ENCODE data around the gene TMPRSS12. TPM values are rescaled to one million over a fixed set of nuclear protein-coding genes. Genes with fewer than 3 reads are reported as not detected.
"Not testable (repeated sequence)": the region's sequence is repeated elsewhere in the genome, so short reads cannot be mapped to it uniquely, and the experiment has no call there.

TMPRSS12 gene
- polyA plus RNA-seq, 3 donors from 2014 or later, result not detected

DNA sequence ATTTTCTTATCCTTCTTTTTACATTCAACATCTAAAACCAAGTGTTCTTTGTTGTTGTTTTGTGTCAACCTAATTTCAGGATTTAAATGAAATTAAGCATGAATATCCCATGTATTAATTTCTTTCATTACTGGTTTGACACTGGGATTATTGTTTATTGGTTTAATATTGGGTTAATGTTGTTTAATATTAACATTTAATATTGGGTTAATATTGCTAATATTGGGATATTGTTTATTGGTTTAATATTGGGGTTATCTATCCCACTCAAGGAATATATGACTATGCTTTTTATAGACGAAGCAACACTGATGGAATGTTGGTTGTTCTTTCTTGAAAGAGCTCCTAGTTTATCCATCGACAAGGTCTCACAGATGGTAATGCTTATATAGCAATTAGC lies 45.9 kb downstream of the TMPRSS12 start:
- Mint-ChIP-seq H3K27me3 (ENCODE audit: low read depth in 3 of 3) (no peaks in the 10 kb centered on the region), H3K9me3 (no peaks in the 10 kb centered on the region), H3K36me3 (no peaks in the 10 kb centered on the region), H3K27ac (no peak overlapping the region), H3K4me3 (no peak overlapping the region), H3K4me1 (no peaks in the 10 kb centered on the region)
- no peak for DNase-seq

DNA sequence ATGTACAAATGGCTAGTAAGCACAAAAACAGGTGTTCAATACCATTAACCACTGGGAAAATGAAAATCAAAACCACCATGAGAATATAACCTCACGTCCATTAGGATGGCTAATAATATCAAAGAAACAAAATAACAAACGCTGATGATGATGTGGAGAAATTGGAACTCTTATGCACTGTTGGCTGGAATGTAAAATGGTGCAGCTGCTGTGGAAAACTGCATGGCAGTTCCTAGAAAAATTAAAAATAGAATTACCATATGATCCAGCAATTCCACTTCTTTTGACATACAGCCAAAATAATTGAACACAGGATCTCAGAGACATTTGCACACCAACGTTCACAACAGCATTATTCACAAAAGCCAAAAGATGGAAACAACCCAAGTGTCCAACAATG lies 51.5 kb downstream of the TMPRSS12 start:
- H3K9me3 Mint-ChIP-seq, result no peaks in the 10 kb centered on the region
- H3K36me3 Mint-ChIP-seq, result peaks cover 0 to 3% (median 0%) of the 10 kb centered on the region in 3 donors
- H3K27me3 Mint-ChIP-seq (ENCODE audit: low read depth in 3 of 3), result no peaks in the 10 kb centered on the region
- no peak overlapping the region for H3K27ac Mint-ChIP-seq
- DNase-seq, result no peak
- H3K4me1 Mint-ChIP-seq, result no peaks in the 10 kb centered on the region
- no peak overlapping the region for H3K4me3 Mint-ChIP-seq

DNA sequence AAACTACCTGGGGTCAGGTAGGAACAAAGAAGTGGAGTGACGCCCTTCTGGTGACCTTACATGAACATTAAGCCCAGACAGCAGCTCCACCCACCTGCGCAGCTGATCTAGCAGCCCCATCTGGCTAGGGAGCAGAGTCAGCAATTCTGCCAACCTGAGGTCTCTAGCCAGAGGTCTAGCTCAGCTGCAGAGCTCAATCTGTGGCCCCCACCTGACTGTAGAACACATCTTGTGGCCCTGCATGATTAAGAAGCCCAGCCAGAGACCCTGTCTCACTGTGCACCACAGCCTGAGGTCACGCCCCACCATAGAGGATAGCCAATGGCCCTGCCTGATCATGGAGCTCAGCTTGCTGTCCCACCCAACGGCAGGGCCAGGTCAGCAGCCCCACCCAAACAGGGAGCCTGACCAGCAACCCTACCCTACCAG lies 59.0 kb downstream of the TMPRSS12 start:
- peaks cover 0 to 2% (median 0%) of the 10 kb centered on the region in 3 donors for H3K27me3 Mint-ChIP-seq (ENCODE audit: low read depth in 3 of 3)
- H3K9me3 Mint-ChIP-seq, result no peaks in the 10 kb centered on the region
- no peaks in the 10 kb centered on the region for H3K4me1 Mint-ChIP-seq
- no peak overlapping the region for H3K27ac Mint-ChIP-seq
- DNase-seq, result no peak
- H3K4me3 Mint-ChIP-seq, result no peak overlapping the region
- peaks cover 0 to 6% (median 0%) of the 10 kb centered on the region in 3 donors for H3K36me3 Mint-ChIP-seq

GRCh38 chr12:50908479-50908878 lies 65.8 kb downstream of the TMPRSS12 start:
- Mint-ChIP-seq H3K9me3 (peaks cover 7 to 20% (median 14%) of the 10 kb centered on the region in 6 donors), H3K36me3 (peaks cover 6 to 12% (median 6%) of the 10 kb centered on the region in 3 donors)
- H3K27ac Mint-ChIP-seq; H3K4me3 Mint-ChIP-seq; DNase-seq; H3K4me1 Mint-ChIP-seq; H3K27me3 Mint-ChIP-seq (ENCODE audit: low read depth in 3 of 3): not testable (repeated sequence)

DNA sequence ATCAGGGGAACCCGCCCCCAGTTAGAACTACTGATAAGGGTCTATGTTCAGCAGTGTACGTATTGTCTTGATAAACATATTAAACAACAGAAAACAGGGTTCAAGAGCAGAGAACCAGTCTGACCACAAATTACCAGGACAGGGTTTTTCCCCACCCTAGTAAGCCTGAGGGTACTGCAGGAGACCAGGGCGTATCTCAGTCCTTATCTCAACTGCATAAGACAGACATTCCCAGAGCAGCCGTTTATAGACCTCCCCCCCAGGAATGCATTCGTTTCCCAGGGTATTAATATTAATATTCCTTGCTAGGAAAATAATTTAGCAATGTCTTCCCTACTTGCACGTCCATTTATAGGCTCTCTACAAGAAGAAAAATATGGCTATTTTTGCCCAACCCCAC lies 69.6 kb downstream of the TMPRSS12 start:
- H3K36me3 Mint-ChIP-seq, result peaks cover 3 to 27% (median 11%) of the 10 kb centered on the region in 3 donors
- H3K4me3 Mint-ChIP-seq; DNase-seq; H3K27me3 Mint-ChIP-seq (ENCODE audit: low read depth in 3 of 3); H3K27ac Mint-ChIP-seq: not testable (repeated sequence)
- H3K9me3 Mint-ChIP-seq, result peaks cover 25 to 47% (median 34%) of the 10 kb centered on the region in 6 donors
- H3K4me1 Mint-ChIP-seq, result peaks cover 13 to 24% of the 10 kb centered on the region in 2 donors

GRCh38 chr12:50913224-50913623 lies 70.5 kb downstream of the TMPRSS12 start:
- H3K9me3 Mint-ChIP-seq, result peaks cover 25 to 56% (median 41%) of the 10 kb centered on the region in 6 donors
- H3K27ac Mint-ChIP-seq, result peak overlapping the region in 1 of 6 donors; percentile 1
- H3K27me3 Mint-ChIP-seq (ENCODE audit: low read depth in 3 of 3), result peaks cover 4 to 5% (median 5%) of the 10 kb centered on the region in 3 donors
- no peak for DNase-seq
- peaks cover 8 to 32% (median 13%) of the 10 kb centered on the region in 3 donors for H3K36me3 Mint-ChIP-seq
- H3K4me3 Mint-ChIP-seq, result no peak overlapping the region
- H3K4me1 Mint-ChIP-seq, result peaks cover 13 to 24% of the 10 kb centered on the region in 2 donors

DNA sequence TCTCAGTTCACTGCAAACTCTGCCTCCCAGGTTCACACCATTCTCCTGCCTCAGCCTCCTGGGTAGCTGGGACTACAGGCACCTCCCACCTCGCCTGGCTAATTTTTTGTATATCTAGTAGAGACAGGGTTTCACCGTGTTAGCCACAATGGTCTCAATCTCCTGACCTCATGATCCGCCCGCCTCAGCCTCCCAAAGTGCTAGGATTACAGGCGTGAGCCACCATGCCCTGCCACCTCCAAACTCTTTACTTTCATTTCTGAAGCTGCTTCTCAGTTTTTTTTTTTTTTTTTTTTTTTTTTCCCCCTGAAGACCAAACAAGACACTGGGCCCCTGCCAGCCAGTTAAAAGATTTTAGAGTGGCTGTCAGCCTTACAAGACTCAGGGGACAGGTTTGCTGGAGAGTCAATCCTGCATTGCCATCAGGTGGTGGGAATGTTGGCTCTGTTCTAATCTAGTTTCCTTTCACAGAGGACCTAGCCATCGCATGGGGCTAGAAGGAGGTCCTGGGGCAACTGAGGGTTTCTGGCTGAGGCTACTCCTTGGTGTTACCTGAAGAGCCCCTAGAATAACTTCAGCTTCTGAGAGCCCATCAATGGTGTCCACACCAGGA lies 72.3 kb downstream of the TMPRSS12 start:
- Mint-ChIP-seq H3K27me3 (ENCODE audit: low read depth in 3 of 3) (peaks cover 5 to 8% (median 6%) of the 10 kb centered on the region in 3 donors), H3K9me3 (peaks cover 25 to 59% (median 41%) of the 10 kb centered on the region in 6 donors), H3K36me3 (peaks cover 13 to 36% (median 14%) of the 10 kb centered on the region in 3 donors), H3K27ac (peak overlapping the region in 3 of 6 donors; percentile 4 to 37 (median 11)), H3K4me3 (peak overlapping the region in 2 of 5 donors; percentile 23 to 42), H3K4me1 (peaks cover 13 to 24% of the 10 kb centered on the region in 2 donors)
- DNase-seq, result peak; percentile 48 to 61 (median 58)

- peaks cover 3 to 9% (median 6%) of the 10 kb centered on the region in 3 donors for H3K27me3 Mint-ChIP-seq (ENCODE audit: low read depth in 3 of 3)
- H3K27ac Mint-ChIP-seq, result no peak overlapping the region
- H3K4me3 Mint-ChIP-seq, result peak overlapping the region in 1 of 5 donors; percentile 18
- peaks cover 13 to 24% of the 10 kb centered on the region in 2 donors for H3K4me1 Mint-ChIP-seq
- H3K9me3 Mint-ChIP-seq, result peaks cover 24 to 54% (median 40%) of the 10 kb centered on the region in 6 donors
- no peak for DNase-seq
- peaks cover 13 to 33% (median 14%) of the 10 kb centered on the region in 3 donors for H3K36me3 Mint-ChIP-seq
Measured at GRCh38 chr12:50916292-50916691, 73.6 kb downstream of the TMPRSS12 start.

DNA sequence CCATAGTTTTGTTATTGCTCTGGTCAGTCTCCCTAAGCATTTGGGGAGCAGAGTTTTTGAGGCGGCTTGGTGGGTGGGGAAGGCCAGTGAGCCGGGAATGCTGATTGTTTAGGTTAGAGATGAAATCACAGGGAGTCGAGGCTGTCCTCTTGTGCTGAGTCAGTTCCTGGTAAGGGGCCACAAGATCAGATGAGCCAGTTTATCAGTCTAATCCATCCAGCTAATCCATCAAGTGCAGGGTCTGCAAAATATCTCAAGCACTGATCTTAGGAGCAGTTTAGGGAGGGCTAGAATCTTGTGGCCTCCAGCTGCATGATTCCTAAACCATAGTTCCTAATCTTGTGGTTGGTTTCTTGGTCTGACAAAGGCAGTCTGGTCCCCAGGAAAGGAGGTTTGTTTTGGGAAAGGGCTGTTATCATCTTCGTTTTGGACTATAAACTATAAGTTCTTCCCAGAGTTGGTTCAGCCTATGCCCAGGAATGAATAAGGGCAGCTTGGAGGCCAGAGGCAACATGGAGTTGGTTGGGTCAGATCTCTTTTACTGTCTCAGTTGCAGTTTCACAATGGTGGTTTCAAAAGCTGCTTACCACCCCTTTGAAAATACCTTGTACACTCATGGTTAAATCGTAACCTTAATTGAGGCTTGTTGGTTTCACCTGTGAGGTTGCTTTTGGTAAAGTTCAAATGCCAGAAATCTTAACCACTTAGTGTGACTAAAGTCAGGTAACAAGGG lies 76.0 kb downstream of the TMPRSS12 start:
- peaks cover 24 to 35% of the 10 kb centered on the region in 2 donors for H3K4me1 Mint-ChIP-seq

DNA sequence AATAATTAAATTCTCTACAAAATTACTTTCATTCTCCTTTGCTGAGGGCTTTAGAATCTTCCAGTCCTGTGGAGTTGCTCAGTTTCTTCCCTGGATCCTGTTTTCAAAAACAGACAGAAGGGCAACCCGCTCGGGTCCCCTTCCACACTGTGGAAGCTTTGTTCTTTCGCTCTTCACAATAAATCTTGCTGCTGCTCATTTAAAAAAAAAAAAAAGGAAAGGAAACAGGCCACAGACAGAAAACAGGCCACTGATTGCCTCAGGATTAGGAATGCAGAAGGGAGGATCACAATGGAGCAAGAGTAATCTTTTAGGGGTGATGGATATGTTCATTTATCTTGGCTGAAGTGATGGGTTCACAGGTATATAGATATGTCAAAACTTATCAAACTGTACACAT lies 80.1 kb downstream of the TMPRSS12 start:
- Mint-ChIP-seq H3K9me3 (peaks cover 0 to 7% (median 3%) of the 10 kb centered on the region in 6 donors), H3K4me1 (peaks cover 51 to 58% of the 10 kb centered on the region in 2 donors), H3K27me3 (ENCODE audit: low read depth in 3 of 3) (peaks cover 9 to 22% (median 16%) of the 10 kb centered on the region in 3 donors), H3K4me3 (peak overlapping the region; percentile 31 to 80 (median 59)), H3K27ac (peak overlapping the region; percentile 89 to 97 (median 92)), H3K36me3 (peaks cover 0 to 10% (median 7%) of the 10 kb centered on the region in 3 donors)
- no peak for DNase-seq

More for the DNA sequence above, 76.0 kb downstream of the TMPRSS12 start:
- DNase-seq, result no peak
- Mint-ChIP-seq H3K27ac (no peak overlapping the region), H3K36me3 (peaks cover 7 to 21% (median 11%) of the 10 kb centered on the region in 3 donors), H3K4me3 (no peak overlapping the region), H3K27me3 (ENCODE audit: low read depth in 3 of 3) (peaks cover 4 to 9% (median 8%) of the 10 kb centered on the region in 3 donors), H3K9me3 (peaks cover 10 to 38% (median 28%) of the 10 kb centered on the region in 6 donors)

GRCh38 chr12:50923361-50924130 lies 80.8 kb downstream of the TMPRSS12 start:
- Mint-ChIP-seq H3K9me3 (no peaks in the 10 kb centered on the region), H3K4me1 (peaks cover 58 to 65% of the 10 kb centered on the region in 2 donors), H3K27ac (peak overlapping the region; percentile 90 to 98 (median 97)), H3K27me3 (ENCODE audit: low read depth in 3 of 3) (peaks cover 9 to 20% (median 13%) of the 10 kb centered on the region in 3 donors), H3K4me3 (peak overlapping the region; percentile 91 to 99 (median 98)), H3K36me3 (peaks cover under 1 to 2% (median 2%) of the 10 kb centered on the region in 3 donors)
- peak in 2 of 3 donors; percentile 8 to 9 for DNase-seq

DNA sequence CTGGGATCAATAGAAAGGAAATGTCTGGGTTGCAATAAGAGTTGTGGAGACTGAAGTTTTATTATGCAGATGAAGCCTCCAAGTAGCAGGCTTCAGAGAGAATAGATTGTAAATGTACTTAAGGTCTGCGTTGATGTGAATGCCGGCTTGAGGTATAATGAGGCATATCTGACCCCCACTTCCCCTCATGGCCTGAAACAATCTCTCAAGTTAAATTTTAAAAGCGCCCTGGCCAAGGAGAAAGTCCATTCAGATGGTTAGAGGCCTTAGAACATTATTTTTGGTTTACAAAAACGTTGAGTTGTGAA lies 81.4 kb downstream of the TMPRSS12 start:
- peaks cover 0 to 3% (median 0%) of the 10 kb centered on the region in 3 donors for H3K36me3 Mint-ChIP-seq
- peak overlapping the region; percentile 90 to 98 (median 97) for H3K27ac Mint-ChIP-seq
- peaks cover 9 to 20% (median 12%) of the 10 kb centered on the region in 3 donors for H3K27me3 Mint-ChIP-seq (ENCODE audit: low read depth in 3 of 3)
- H3K4me1 Mint-ChIP-seq, result peaks cover 64 to 70% of the 10 kb centered on the region in 2 donors
- DNase-seq, result no peak
- peak overlapping the region; percentile 91 to 99 (median 98) for H3K4me3 Mint-ChIP-seq
- no peaks in the 10 kb centered on the region for H3K9me3 Mint-ChIP-seq

All from immature natural killer cell (primary cell).